ENCODE results near the gene SLC25A23.
A peak's percentile ranks its signal among the peaks of the same experiment; 100 is the strongest.
"Not testable (repeated sequence)": the region's sequence is repeated elsewhere in the genome, so short reads cannot be mapped to it uniquely, and the experiment has no call there.

SLC25A23 gene

DNA sequence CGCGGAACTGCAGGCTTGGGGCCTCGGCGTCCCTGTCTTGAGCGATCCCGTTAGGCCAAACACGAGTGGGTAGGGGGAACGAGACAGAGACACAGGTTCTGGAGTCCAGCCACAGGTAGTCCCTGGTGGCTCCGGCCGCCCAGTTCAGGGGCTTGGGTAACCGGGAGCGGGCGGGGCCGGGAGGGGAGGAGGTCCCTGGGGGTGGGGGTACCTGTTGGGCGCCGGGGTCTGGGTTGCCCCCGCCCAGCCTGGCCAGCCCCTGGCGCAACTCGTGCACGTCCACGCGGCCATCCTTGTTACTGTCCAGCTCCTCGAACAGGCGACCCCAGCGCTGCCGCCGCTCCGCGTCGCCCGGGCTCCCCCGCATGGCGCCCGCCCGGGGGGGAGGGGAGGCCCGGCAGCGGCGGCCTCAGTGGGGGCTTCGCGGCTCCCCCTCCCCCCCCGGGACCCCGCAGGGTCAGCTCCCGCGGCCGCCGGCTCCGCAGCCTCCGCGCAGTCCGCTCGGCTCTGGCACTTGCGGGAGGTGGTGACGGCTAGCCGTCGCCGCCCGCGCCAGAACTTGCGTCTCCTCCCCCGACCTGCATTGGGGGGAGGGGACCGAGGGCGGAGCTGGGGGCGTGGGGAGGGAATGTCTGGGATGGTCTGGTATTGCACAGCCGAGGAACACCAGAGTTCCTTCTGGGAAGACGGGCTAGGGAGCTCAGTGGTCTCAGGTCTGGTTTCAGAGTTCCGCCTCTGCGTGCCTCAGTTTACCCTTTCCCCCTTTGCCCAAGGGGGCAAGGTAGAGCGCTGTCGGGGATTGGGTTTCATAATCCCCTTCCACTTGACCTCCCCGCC, at the start of gene SLC25A23:
SLC25A23 (minus strand) TSS at position 531 of the 837 bp plus-strand sequence; CDS start at position 367, 164 bp downstream.
- TF ChIP-seq, protein P1, sequence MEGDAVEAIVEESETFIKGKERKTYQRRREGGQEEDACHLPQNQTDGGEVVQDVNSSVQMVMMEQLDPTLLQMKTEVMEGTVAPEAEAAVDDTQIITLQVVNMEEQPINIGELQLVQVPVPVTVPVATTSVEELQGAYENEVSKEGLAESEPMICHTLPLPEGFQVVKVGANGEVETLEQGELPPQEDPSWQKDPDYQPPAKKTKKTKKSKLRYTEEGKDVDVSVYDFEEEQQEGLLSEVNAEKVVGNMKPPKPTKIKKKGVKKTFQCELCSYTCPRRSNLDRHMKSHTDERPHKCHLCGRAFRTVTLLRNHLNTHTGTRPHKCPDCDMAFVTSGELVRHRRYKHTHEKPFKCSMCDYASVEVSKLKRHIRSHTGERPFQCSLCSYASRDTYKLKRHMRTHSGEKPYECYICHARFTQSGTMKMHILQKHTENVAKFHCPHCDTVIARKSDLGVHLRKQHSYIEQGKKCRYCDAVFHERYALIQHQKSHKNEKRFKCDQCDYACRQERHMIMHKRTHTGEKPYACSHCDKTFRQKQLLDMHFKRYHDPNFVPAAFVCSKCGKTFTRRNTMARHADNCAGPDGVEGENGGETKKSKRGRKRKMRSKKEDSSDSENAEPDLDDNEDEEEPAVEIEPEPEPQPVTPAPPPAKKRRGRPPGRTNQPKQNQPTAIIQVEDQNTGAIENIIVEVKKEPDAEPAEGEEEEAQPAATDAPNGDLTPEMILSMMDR (IDR thresholded peaks at IDR 0.05; ENCODE audit: low read length): no peak
- TF ChIP-seq EZH2phosphoT487 (IDR thresholded peaks at IDR 0.05; ENCODE audit: low read length) (no peak), EZH2 (optimal IDR thresholded peaks at IDR 0.05; ENCODE audit: low read depth, low read length) (no peak)
- DNase-seq: peak; percentile 70
- H3K9me3 ChIP-seq (replicated peaks; ENCODE audit: insufficient read depth, low read length): no peaks in the 10 kb centered on the region
- no peaks in the 10 kb centered on the region for H3K9me2 ChIP-seq (replicated peaks; ENCODE audit: insufficient read depth, low read length)
- H3K4me1 ChIP-seq (ENCODE audit: low read length): peaks cover 9% of the 10 kb centered on the region; the same call in 1 of the 2 replicates
- peaks cover 10% of the 10 kb centered on the region for H3F3A ChIP-seq (ENCODE audit: insufficient read depth, low read length)
- peak within 1 kb of the TSS; percentile 78 for H3K9ac ChIP-seq (ENCODE audit: low read length)
- no peaks in the 10 kb centered on the region for H3K27me3 ChIP-seq (replicated peaks; ENCODE audit: insufficient read depth, low read length)
- peak within 1 kb of the TSS; percentile 82 for H2AFZ ChIP-seq (ENCODE audit: low read length)
- H3K4me3 ChIP-seq (ENCODE audit: low read length): peak within 1 kb of the TSS; percentile 73
- no peaks in the 10 kb centered on the region for H3K36me3 ChIP-seq (replicated peaks; ENCODE audit: insufficient read depth, low read length)
- H3K4me2 ChIP-seq (ENCODE audit: low read depth, low read length): peak within 1 kb of the TSS; percentile 84
- H3K27ac ChIP-seq (ENCODE audit: low read length): peak within 1 kb of the TSS; percentile 81; the same call in 1 of the 2 replicates
- peaks cover 2% of the 10 kb centered on the region; the same call in 1 of the 2 replicates for H3K79me2 ChIP-seq (ENCODE audit: low read length)
- no peaks in the 10 kb centered on the region for H4K20me1 ChIP-seq (ENCODE audit: insufficient read depth, low read length)

DNA sequence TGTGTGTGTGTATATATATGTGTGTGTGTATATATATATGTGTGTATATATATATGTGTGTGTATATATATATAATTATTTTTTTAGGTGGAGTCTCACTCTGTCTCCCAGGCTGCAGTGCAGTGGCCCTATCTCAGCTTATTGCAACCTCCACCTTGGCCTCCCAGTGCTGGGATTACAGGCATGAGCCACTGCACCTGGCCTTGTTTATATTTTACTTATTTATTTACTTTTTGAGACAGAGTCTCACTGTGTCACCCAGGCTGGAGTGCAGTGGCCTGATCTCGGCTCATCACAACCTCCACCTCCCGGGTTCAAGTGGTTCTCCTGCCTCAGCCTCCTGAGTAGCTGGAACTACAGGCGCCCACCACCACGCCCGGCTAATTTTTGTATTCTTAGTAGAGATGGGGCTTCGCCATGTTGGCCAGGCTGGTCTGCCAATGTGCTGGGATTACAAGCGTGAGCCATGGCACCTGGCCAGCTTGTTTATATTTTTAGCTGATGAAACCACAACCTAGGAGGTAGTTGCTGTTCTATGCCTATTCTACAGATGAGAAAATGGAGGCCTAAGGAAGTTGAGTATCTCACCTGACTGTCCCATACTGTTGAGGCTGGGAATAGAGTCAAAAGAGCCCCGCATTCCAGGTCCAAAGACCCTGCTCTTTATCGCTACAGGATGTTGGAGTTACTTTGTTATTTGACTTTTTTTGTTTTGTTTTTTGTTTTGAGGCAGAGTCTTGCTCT, 48.6 kb upstream of the SLC25A23 start:
- H3K27ac ChIP-seq (ENCODE audit: low read length); H3K9me3 ChIP-seq (replicated peaks; ENCODE audit: insufficient read depth, low read length); H3K4me1 ChIP-seq (ENCODE audit: low read length); H2AFZ ChIP-seq (ENCODE audit: low read length); DNase-seq; H3K4me3 ChIP-seq (ENCODE audit: low read length); H3K9ac ChIP-seq (ENCODE audit: low read length); H3K9me2 ChIP-seq (replicated peaks; ENCODE audit: insufficient read depth, low read length); H3K79me2 ChIP-seq (ENCODE audit: low read length); H3F3A ChIP-seq (ENCODE audit: insufficient read depth, low read length); H3K4me2 ChIP-seq (ENCODE audit: low read depth, low read length); H3K36me3 ChIP-seq (replicated peaks; ENCODE audit: insufficient read depth, low read length); H3K27me3 ChIP-seq (replicated peaks; ENCODE audit: insufficient read depth, low read length); H4K20me1 ChIP-seq (ENCODE audit: insufficient read depth, low read length): not testable (repeated sequence)

DNA sequence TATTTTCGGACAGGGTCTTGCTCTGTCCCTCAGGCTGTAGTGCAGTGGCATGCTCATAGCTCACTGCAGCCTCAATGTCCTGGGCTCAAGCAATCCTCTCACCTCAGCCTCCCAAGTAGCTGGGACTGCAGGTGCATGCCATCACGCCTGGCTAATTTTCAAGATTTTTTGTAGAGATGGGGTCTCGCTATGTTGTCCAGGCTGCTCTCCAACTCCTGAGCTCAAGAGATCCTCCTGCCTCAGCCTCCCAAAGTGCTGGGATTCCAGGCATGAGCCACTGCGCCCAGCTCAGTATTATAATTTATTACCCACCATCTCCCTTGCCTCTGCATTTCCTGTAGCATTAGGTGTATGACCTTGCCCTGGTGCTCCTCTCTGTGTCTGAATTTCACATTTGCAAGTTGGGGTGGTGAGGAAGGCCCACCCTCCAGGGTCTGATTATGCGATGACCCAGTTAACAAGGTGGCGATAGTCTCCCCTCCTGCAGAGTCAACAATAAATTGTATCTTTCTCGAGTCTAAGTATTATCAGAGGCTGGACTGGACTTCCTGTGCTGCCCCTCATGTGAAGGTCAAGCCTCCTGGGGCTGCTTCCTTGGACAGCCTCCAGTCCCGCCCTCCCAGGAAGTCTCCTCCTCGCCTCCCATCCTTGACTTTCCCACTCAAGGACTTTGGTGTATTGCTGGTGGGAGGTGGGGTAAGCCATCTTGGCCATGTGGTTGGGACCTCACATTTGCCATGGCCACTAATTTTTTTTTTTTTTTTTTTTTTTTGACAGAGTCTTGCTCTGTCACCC, 44.0 kb upstream of the SLC25A23 start:
- Histone ChIP-seq H3K4me2 (ENCODE audit: low read depth, low read length) (no peak overlapping the region), H3K4me1 (ENCODE audit: low read length) (peaks cover 9% of the 10 kb centered on the region; the same call in 1 of the 2 replicates), H3K9me2 (replicated peaks; ENCODE audit: insufficient read depth, low read length) (no peaks in the 10 kb centered on the region), H3K4me3 (ENCODE audit: low read length) (no peak overlapping the region), H3K36me3 (replicated peaks; ENCODE audit: insufficient read depth, low read length) (no peaks in the 10 kb centered on the region), H4K20me1 (ENCODE audit: insufficient read depth, low read length) (no peaks in the 10 kb centered on the region), H3F3A (ENCODE audit: insufficient read depth, low read length) (no peaks in the 10 kb centered on the region; the same call in 1 of the 2 replicates), H2AFZ (ENCODE audit: low read length) (no peak overlapping the region), H3K79me2 (ENCODE audit: low read length) (no peaks in the 10 kb centered on the region), H3K9ac (ENCODE audit: low read length) (no peak overlapping the region), H3K9me3 (replicated peaks; ENCODE audit: insufficient read depth, low read length) (no peaks in the 10 kb centered on the region), H3K27me3 (replicated peaks; ENCODE audit: insufficient read depth, low read length) (peaks cover 47% of the 10 kb centered on the region), H3K27ac (ENCODE audit: low read length) (no peak overlapping the region)
- no peak for TF ChIP-seq EZH2 (optimal IDR thresholded peaks at IDR 0.05; ENCODE audit: low read depth, low read length)
- TF ChIP-seq EZH2phosphoT487 (IDR thresholded peaks at IDR 0.05; ENCODE audit: low read length): no peak
- TF ChIP-seq, protein P1 (IDR thresholded peaks at IDR 0.05; ENCODE audit: low read length): no peak
- no peak for DNase-seq
